HepG2 (cell line): ENCODE results near the gene FUOM. TPM values are rescaled to one million over a fixed set of nuclear protein-coding genes. Genes with fewer than 3 reads are reported as not detected.

Source experiments
- FOXO1 ChIP-seq: sonication (generic); formaldehyde crosslinking; IDR thresholded peaks from 2 replicates; pipeline ENCODE4 v1.4.0; 2020; ENCODE audit warnings: missing genetic modification reagents
- HES4 ChIP-seq: sonication (generic); formaldehyde crosslinking; IDR thresholded peaks from 2 replicates; pipeline ENCODE4 v1.9.0; 2021; ENCODE audit warnings: mild to moderate bottlenecking, missing genetic modification reagents, borderline replicate concordance
- IRX3 ChIP-seq: sonication (generic); formaldehyde crosslinking; IDR thresholded peaks from 2 replicates; pipeline ENCODE4 v1.8.1; 2023; ENCODE audit warnings: mild to moderate bottlenecking, low read depth, missing genetic modification reagents, borderline replicate concordance
- MEF2D ChIP-seq: sonication (generic); formaldehyde crosslinking; IDR thresholded peaks from 2 replicates; pipeline ENCODE4 v1.5.1; 2020; ENCODE audit warnings: mild to moderate bottlenecking, missing genetic modification reagents
- SMAD9 ChIP-seq: sonication (generic); formaldehyde crosslinking; IDR thresholded peaks from 2 replicates; pipeline ENCODE4 v1.5.1; 2020; ENCODE audit warnings: mild to moderate bottlenecking, missing genetic modification reagents
- SMARCC2 ChIP-seq: fragments of 450-650 bp; IDR thresholded peaks from 2 replicates; pipeline ENCODE4 v1.6.1; 2017; ENCODE audit warnings: antibody characterized with exemption, mild to moderate bottlenecking
- TBL1XR1 ChIP-seq: fragments of 150-350 bp; IDR thresholded peaks from 2 replicates; pipeline ENCODE4 v1.6.1; 2014; ENCODE audit warnings: borderline replicate concordance, low read length; ENCODE audit not compliant: partially characterized antibody
- TP53 ChIP-seq: sonication (generic); formaldehyde crosslinking; conservative IDR thresholded peaks from 2 replicates; pipeline ENCODE4 v1.4.0; 2020; ENCODE audit warnings: missing genetic modification reagents
- TRIM24 ChIP-seq: sonication (generic); formaldehyde crosslinking; IDR thresholded peaks from 2 replicates; pipeline ENCODE4 v1.8.0; 2022; ENCODE audit warnings: mild to moderate bottlenecking, missing genetic modification reagents
- ZFP36L2 ChIP-seq: sonication (generic); formaldehyde crosslinking; IDR thresholded peaks from 2 replicates; pipeline ENCODE4 v1.4.0; 2020; ENCODE audit warnings: missing genetic modification reagents
- ZFY ChIP-seq: sonication (generic); formaldehyde crosslinking; IDR thresholded peaks from 2 replicates; pipeline ENCODE4 v1.4.0; 2020; ENCODE audit warnings: missing genetic modification reagents
- ZNF275 ChIP-seq: sonication (generic); formaldehyde crosslinking; IDR thresholded peaks from 2 replicates; pipeline ENCODE4 v1.8.0; 2022; ENCODE audit warnings: missing genetic modification reagents, mild to moderate bottlenecking, inconsistent platforms, borderline replicate concordance
- ZNF276 ChIP-seq: sonication (generic); formaldehyde crosslinking; IDR thresholded peaks from 2 replicates; pipeline ENCODE4 v1.4.0; 2020; ENCODE audit warnings: mild to moderate bottlenecking, low read depth, missing genetic modification reagents
- ZNF280D ChIP-seq: sonication (generic); formaldehyde crosslinking; IDR thresholded peaks from 2 replicates; pipeline ENCODE4 v1.5.1; 2020; ENCODE audit warnings: mild to moderate bottlenecking, missing genetic modification reagents
- ZNF687 ChIP-seq: sonication (generic); formaldehyde crosslinking; IDR thresholded peaks from 2 replicates; pipeline ENCODE4 v1.5.1; 2020; ENCODE audit warnings: mild to moderate bottlenecking, missing genetic modification reagents, moderate library complexity
- ZNF841 ChIP-seq: sonication (generic); formaldehyde crosslinking; IDR thresholded peaks from 2 replicates; pipeline ENCODE4 v1.8.1; 2023; ENCODE audit warnings: missing genetic modification reagents, borderline replicate concordance
- polyA plus RNA-seq, 8 experiments: library from polyadenylated mRNA; depleted of rRNA in 3 of 8; stranded (reverse) in 7 of 8; unstranded in 1 of 8; fragments of >200 nt; fragmentation: Illumina TruSeq in 4 of 8; extraction: Trizol in 4 of 8; gene quantifications; 2 replicates each; pipeline versions ENCODE4 v1.2.1 to v1.2.3, GENCODE V29; 2011 to 2016; ENCODE audit warnings: low read depth in 4 of 8, missing spikeins in 1 of 8, mixed read lengths in 1 of 8; ENCODE audit not compliant: insufficient read depth in 1 of 8
- total RNA-seq, 5 experiments: library from RNA; depleted of rRNA; stranded (reverse); fragments of >200 nt; fragmentation: Illumina TruSeq; extraction: Trizol; gene quantifications; 2 replicates each; pipeline ENCODE4 v1.2.3, GENCODE V29; 2016; ENCODE audit warnings: low read depth in 1 of 5

Gene FUOM
- total and polyA plus RNA-seq, 2 of the 13 experiments (the other 11 are each of a cell fraction or from before 2014, with no cell fraction given) = 27.5 to 60.4 TPM

GRCh38 chr10:133373174-133374090 lies 15.6 kb upstream of the FUOM start, which contains the start of gene ECHS1 (continued):
- TF ChIP-seq ZNF276 (no peak), FOXO1 (CRISPR knock-in tag) (peak; percentile 43; the same call in 1 of the 2 replicates), ZFP36L2 (CRISPR knock-in tag) (no peak), ZNF275 (CRISPR knock-in tag) (0 out of 2 replicates have a peak, but pooled peaks have one; percentile 28), TP53 (CRISPR knock-in tag) (no peak), IRX3 (peak; percentile 32; the same call in 1 of the 2 replicates), HES4 (CRISPR knock-in tag) (no peak), SMAD9 (CRISPR knock-in tag) (no peak), TRIM24 (CRISPR knock-in tag) (no peak), ZNF687 (CRISPR knock-in tag) (peak; percentile 62), TBL1XR1 (no peak), ZNF280D (CRISPR knock-in tag) (no peak), MEF2D (CRISPR knock-in tag) (no peak), ZFY (peak; percentile 75), ZNF841 (CRISPR knock-in tag) (no peak), SMARCC2 (no peak)
